Measurements from ENCODE around the gene TDP2.
"Not testable (repeated sequence)": the region's sequence is repeated elsewhere in the genome, so short reads cannot be mapped to it uniquely, and the experiment has no call there.

TDP2 gene

DNA sequence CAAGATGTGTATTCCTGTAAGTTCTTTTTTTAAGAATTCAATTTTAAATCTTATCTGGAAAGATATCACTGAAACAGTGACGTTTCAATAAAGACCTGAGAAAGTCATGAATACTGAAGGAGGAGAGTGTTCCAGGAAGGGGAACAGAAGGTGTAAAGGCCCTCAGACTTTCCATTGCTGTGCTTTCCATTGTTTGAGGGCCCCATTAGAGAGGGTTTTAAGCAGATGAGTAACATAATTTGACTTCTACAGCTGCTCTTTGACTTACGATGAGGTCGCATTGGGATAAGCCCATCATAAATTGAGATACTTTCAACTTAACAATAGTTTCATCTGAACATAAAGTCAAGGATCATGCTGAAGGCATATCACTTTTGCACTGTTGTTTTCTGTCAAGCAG, 24.9 kb upstream of the TDP2 start:
- no peak overlapping the region for H3K4me3 ChIP-seq (ENCODE audit: low read depth, low read length)
- TF ChIP-seq, protein P1, sequence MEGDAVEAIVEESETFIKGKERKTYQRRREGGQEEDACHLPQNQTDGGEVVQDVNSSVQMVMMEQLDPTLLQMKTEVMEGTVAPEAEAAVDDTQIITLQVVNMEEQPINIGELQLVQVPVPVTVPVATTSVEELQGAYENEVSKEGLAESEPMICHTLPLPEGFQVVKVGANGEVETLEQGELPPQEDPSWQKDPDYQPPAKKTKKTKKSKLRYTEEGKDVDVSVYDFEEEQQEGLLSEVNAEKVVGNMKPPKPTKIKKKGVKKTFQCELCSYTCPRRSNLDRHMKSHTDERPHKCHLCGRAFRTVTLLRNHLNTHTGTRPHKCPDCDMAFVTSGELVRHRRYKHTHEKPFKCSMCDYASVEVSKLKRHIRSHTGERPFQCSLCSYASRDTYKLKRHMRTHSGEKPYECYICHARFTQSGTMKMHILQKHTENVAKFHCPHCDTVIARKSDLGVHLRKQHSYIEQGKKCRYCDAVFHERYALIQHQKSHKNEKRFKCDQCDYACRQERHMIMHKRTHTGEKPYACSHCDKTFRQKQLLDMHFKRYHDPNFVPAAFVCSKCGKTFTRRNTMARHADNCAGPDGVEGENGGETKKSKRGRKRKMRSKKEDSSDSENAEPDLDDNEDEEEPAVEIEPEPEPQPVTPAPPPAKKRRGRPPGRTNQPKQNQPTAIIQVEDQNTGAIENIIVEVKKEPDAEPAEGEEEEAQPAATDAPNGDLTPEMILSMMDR (IDR thresholded peaks at IDR 0.05; ENCODE audit: borderline replicate concordance, insufficient read depth, low read depth, low read length): no peak

GRCh38 chr6:24690593-24690992, 23.9 kb upstream of the TDP2 start:
- TF ChIP-seq, protein P1 (IDR thresholded peaks at IDR 0.05; ENCODE audit: borderline replicate concordance, insufficient read depth, low read depth, low read length): no peak
- no peak overlapping the region for H3K4me3 ChIP-seq (ENCODE audit: low read depth, low read length)

DNA sequence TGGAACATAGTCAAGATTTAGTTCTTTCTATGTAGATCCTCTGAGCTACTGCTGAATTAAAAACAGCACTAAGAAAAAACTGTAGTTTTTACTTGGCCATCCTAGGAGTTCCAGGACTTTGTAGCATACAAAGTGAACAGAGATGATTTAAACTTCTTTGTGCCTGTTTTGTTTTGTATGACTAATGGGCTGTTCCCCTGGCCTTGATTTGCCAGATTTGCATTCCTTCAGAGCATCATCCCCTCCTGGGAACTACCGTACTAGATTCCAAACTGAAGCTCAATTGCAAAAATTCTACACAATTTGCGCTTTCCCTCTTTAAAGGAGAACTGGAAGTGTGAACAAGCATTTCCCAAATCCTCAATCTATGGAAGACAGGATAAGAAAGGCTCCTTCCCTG, 23.3 kb upstream of the TDP2 start:
- H3K4me3 ChIP-seq (ENCODE audit: low read depth, low read length): no peak overlapping the region
- TF ChIP-seq, protein P1 (IDR thresholded peaks at IDR 0.05; ENCODE audit: borderline replicate concordance, insufficient read depth, low read depth, low read length): no peak

- TF ChIP-seq, protein P1 (IDR thresholded peaks at IDR 0.05; ENCODE audit: borderline replicate concordance, insufficient read depth, low read depth, low read length): no peak
- no peak overlapping the region for H3K4me3 ChIP-seq (ENCODE audit: low read depth, low read length)
Observed at GRCh38 chr6:24686946-24687345, 20.2 kb upstream of the TDP2 start.

DNA sequence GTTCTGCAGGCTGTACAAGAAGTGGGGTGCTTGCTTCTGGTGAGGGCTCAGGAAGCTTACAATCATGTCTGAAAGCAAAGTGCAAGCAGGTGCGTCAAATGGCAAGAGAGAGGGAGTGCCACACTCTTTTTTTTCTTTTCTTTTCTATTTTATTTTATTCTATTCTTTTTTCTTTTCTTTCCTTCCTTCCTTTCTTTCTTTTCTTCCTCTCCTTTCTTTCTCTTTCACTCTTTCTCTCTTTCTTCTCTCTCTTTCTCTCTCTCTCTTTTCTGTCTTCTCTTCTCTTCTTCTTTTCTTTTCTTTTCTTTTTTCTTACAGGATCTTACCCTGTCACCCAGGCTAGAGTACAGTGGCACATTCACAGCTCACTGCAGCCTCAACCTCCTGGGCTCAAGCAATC, 19.7 kb upstream of the TDP2 start:
- TF ChIP-seq, protein P1 (IDR thresholded peaks at IDR 0.05; ENCODE audit: borderline replicate concordance, insufficient read depth, low read depth, low read length): no peak
- no peak overlapping the region for H3K4me3 ChIP-seq (ENCODE audit: low read depth, low read length)

- no peak overlapping the region for H3K4me3 ChIP-seq (ENCODE audit: low read depth, low read length)
- TF ChIP-seq, protein P1 (IDR thresholded peaks at IDR 0.05; ENCODE audit: borderline replicate concordance, insufficient read depth, low read depth, low read length): no peak
Observed at GRCh38 chr6:24683297-24684296, 16.9 kb upstream of the TDP2 start.

- TF ChIP-seq, protein P1 (IDR thresholded peaks at IDR 0.05; ENCODE audit: borderline replicate concordance, insufficient read depth, low read depth, low read length): no peak
- no peak overlapping the region for H3K4me3 ChIP-seq (ENCODE audit: low read depth, low read length)
Observed at GRCh38 chr6:24680582-24680981, 13.9 kb upstream of the TDP2 start.

GRCh38 chr6:24678792-24679352, 12.2 kb upstream of the TDP2 start:
- H3K4me3 ChIP-seq (ENCODE audit: low read depth, low read length): not testable (repeated sequence)
